Measurements from ENCODE around the gene BACH2. TPM values are rescaled to one million over a fixed set of nuclear protein-coding genes. Genes with fewer than 3 reads are reported as not detected.

Gene BACH2
- polyA plus RNA-seq, 2 donors: 0.24 to 0.26 TPM

- H3K27ac ChIP-seq (ENCODE audit: low read depth in 2 of 2, low read length in 1 of 2): no peak overlapping the region
- H3K36me3 ChIP-seq (ENCODE audit: control insufficient read depth in 2 of 2, insufficient read depth in 2 of 2, low read length in 1 of 2): peaks cover 0 to 4% of the 10 kb centered on the region in 2 donors
- WGBS, 2 donors: 98 to 100% methylated on average over 1 of the region's 1 CpG
- H3K27me3 ChIP-seq (ENCODE audit: control insufficient read depth in 1 of 2, insufficient read depth in 2 of 2, low read length in 2 of 2): no peaks in the 10 kb centered on the region
- H3K4me1 ChIP-seq (ENCODE audit: control insufficient read depth in 2 of 2, insufficient read depth in 2 of 2, low read length in 1 of 2): peaks cover 0 to 2% of the 10 kb centered on the region in 2 donors
- no peak overlapping the region for H3K4me3 ChIP-seq (ENCODE audit: low read depth in 1 of 2, low read length in 2 of 2)
- no peaks in the 10 kb centered on the region for H3K9me3 ChIP-seq (ENCODE audit: control insufficient read depth in 2 of 2, insufficient read depth in 1 of 2, low read depth in 1 of 2, low read length in 1 of 2)
Observed at GRCh38 chr6:89936177-89936576, 360.5 kb downstream of the BACH2 start.

- Histone ChIP-seq H3K27me3 (ENCODE audit: control insufficient read depth in 1 of 2, insufficient read depth in 2 of 2, low read length in 2 of 2) (no peaks in the 10 kb centered on the region), H3K4me3 (ENCODE audit: low read depth in 1 of 2, low read length in 2 of 2) (no peak overlapping the region), H3K4me1 (ENCODE audit: control insufficient read depth in 2 of 2, insufficient read depth in 2 of 2, low read length in 1 of 2) (no peaks in the 10 kb centered on the region), H3K27ac (ENCODE audit: low read depth in 2 of 2, low read length in 1 of 2) (no peak overlapping the region), H3K9me3 (ENCODE audit: control insufficient read depth in 2 of 2, insufficient read depth in 1 of 2, low read depth in 1 of 2, low read length in 1 of 2) (no peaks in the 10 kb centered on the region), H3K36me3 (ENCODE audit: control insufficient read depth in 2 of 2, insufficient read depth in 2 of 2, low read length in 1 of 2) (peaks cover 0 to 4% of the 10 kb centered on the region in 2 donors)
- WGBS, 2 donors: 92 to 94% methylated on average over 19 of the region's 19 CpGs
Observed at GRCh38 chr6:89934685-89935366, 361.8 kb downstream of the BACH2 start.

- H3K36me3 ChIP-seq (ENCODE audit: control insufficient read depth in 2 of 2, insufficient read depth in 2 of 2, low read length in 1 of 2): peaks cover 0 to 4% of the 10 kb centered on the region in 2 donors
- H3K27me3 ChIP-seq (ENCODE audit: control insufficient read depth in 1 of 2, insufficient read depth in 2 of 2, low read length in 2 of 2): no peaks in the 10 kb centered on the region
- no peak overlapping the region for H3K4me3 ChIP-seq (ENCODE audit: low read depth in 1 of 2, low read length in 2 of 2)
- 91 to 94% methylated on average over 22 of the region's 22 CpGs for WGBS, 2 donors
- H3K9me3 ChIP-seq (ENCODE audit: control insufficient read depth in 2 of 2, insufficient read depth in 1 of 2, low read depth in 1 of 2, low read length in 1 of 2): no peaks in the 10 kb centered on the region
- H3K4me1 ChIP-seq (ENCODE audit: control insufficient read depth in 2 of 2, insufficient read depth in 2 of 2, low read length in 1 of 2): no peaks in the 10 kb centered on the region
- no peak overlapping the region for H3K27ac ChIP-seq (ENCODE audit: low read depth in 2 of 2, low read length in 1 of 2)
Observed at GRCh38 chr6:89932245-89932802, 364.3 kb downstream of the BACH2 start.

GRCh38 chr6:89930789-89931188 lies 365.9 kb downstream of the BACH2 start:
- H3K27me3 ChIP-seq (ENCODE audit: control insufficient read depth in 1 of 2, insufficient read depth in 2 of 2, low read length in 2 of 2): no peaks in the 10 kb centered on the region
- WGBS, 2 donors: 73 to 85% methylated on average over 5 of the region's 5 CpGs
- H3K36me3 ChIP-seq (ENCODE audit: control insufficient read depth in 2 of 2, insufficient read depth in 2 of 2, low read length in 1 of 2): peaks cover 0 to 4% of the 10 kb centered on the region in 2 donors
- no peaks in the 10 kb centered on the region for H3K9me3 ChIP-seq (ENCODE audit: control insufficient read depth in 2 of 2, insufficient read depth in 1 of 2, low read depth in 1 of 2, low read length in 1 of 2)
- no peaks in the 10 kb centered on the region for H3K4me1 ChIP-seq (ENCODE audit: control insufficient read depth in 2 of 2, insufficient read depth in 2 of 2, low read length in 1 of 2)
- no peak overlapping the region for H3K27ac ChIP-seq (ENCODE audit: low read depth in 2 of 2, low read length in 1 of 2)
- no peak overlapping the region for H3K4me3 ChIP-seq (ENCODE audit: low read depth in 1 of 2, low read length in 2 of 2)

- H3K27ac ChIP-seq (ENCODE audit: low read depth in 2 of 2, low read length in 1 of 2): no peak overlapping the region
- 74 to 84% methylated on average over 6 of the region's 6 CpGs for whole genome bisulfite sequencing, 2 donors
- H3K9me3 ChIP-seq (ENCODE audit: control insufficient read depth in 2 of 2, insufficient read depth in 1 of 2, low read depth in 1 of 2, low read length in 1 of 2): no peaks in the 10 kb centered on the region
- peaks cover 0 to 4% of the 10 kb centered on the region in 2 donors for H3K36me3 ChIP-seq (ENCODE audit: control insufficient read depth in 2 of 2, insufficient read depth in 2 of 2, low read length in 1 of 2)
- no peaks in the 10 kb centered on the region for H3K4me1 ChIP-seq (ENCODE audit: control insufficient read depth in 2 of 2, insufficient read depth in 2 of 2, low read length in 1 of 2)
- H3K4me3 ChIP-seq (ENCODE audit: low read depth in 1 of 2, low read length in 2 of 2): no peak overlapping the region
- no peaks in the 10 kb centered on the region for H3K27me3 ChIP-seq (ENCODE audit: control insufficient read depth in 1 of 2, insufficient read depth in 2 of 2, low read length in 2 of 2)
Observed at GRCh38 chr6:89928604-89929003, 368.0 kb downstream of the BACH2 start.

GRCh38 chr6:89927791-89928550 lies 368.7 kb downstream of the BACH2 start:
- Histone ChIP-seq H3K4me3 (ENCODE audit: low read depth in 1 of 2, low read length in 2 of 2) (no peak overlapping the region), H3K36me3 (ENCODE audit: control insufficient read depth in 2 of 2, insufficient read depth in 2 of 2, low read length in 1 of 2) (peaks cover 0 to 4% of the 10 kb centered on the region in 2 donors), H3K27ac (ENCODE audit: low read depth in 2 of 2, low read length in 1 of 2) (no peak overlapping the region), H3K27me3 (ENCODE audit: control insufficient read depth in 1 of 2, insufficient read depth in 2 of 2, low read length in 2 of 2) (no peaks in the 10 kb centered on the region), H3K4me1 (ENCODE audit: control insufficient read depth in 2 of 2, insufficient read depth in 2 of 2, low read length in 1 of 2) (no peaks in the 10 kb centered on the region), H3K9me3 (ENCODE audit: control insufficient read depth in 2 of 2, insufficient read depth in 1 of 2, low read depth in 1 of 2, low read length in 1 of 2) (no peaks in the 10 kb centered on the region)
- WGBS, 2 donors: 66 to 67% methylated on average over 6 of the region's 6 CpGs

- H3K4me3 ChIP-seq (ENCODE audit: low read depth in 1 of 2, low read length in 2 of 2): no peak overlapping the region
- 92 to 94% methylated on average over 5 of the region's 5 CpGs for WGBS, 2 donors
- no peaks in the 10 kb centered on the region for H3K27me3 ChIP-seq (ENCODE audit: control insufficient read depth in 1 of 2, insufficient read depth in 2 of 2, low read length in 2 of 2)
- no peaks in the 10 kb centered on the region for H3K9me3 ChIP-seq (ENCODE audit: control insufficient read depth in 2 of 2, insufficient read depth in 1 of 2, low read depth in 1 of 2, low read length in 1 of 2)
- no peaks in the 10 kb centered on the region for H3K4me1 ChIP-seq (ENCODE audit: control insufficient read depth in 2 of 2, insufficient read depth in 2 of 2, low read length in 1 of 2)
- no peak overlapping the region for H3K27ac ChIP-seq (ENCODE audit: low read depth in 2 of 2, low read length in 1 of 2)
- H3K36me3 ChIP-seq (ENCODE audit: control insufficient read depth in 2 of 2, insufficient read depth in 2 of 2, low read length in 1 of 2): peaks cover 0 to 3% of the 10 kb centered on the region in 2 donors
Observed at GRCh38 chr6:89927264-89927663, 369.4 kb downstream of the BACH2 start.

GRCh38 chr6:89925826-89926225 lies 370.8 kb downstream of the BACH2 start:
- H3K9me3 ChIP-seq (ENCODE audit: control insufficient read depth in 2 of 2, insufficient read depth in 1 of 2, low read depth in 1 of 2, low read length in 1 of 2): no peaks in the 10 kb centered on the region
- no peaks in the 10 kb centered on the region for H3K4me1 ChIP-seq (ENCODE audit: control insufficient read depth in 2 of 2, insufficient read depth in 2 of 2, low read length in 1 of 2)
- no peaks in the 10 kb centered on the region for H3K36me3 ChIP-seq (ENCODE audit: control insufficient read depth in 2 of 2, insufficient read depth in 2 of 2, low read length in 1 of 2)
- H3K27me3 ChIP-seq (ENCODE audit: control insufficient read depth in 1 of 2, insufficient read depth in 2 of 2, low read length in 2 of 2): no peaks in the 10 kb centered on the region
- no peak overlapping the region for H3K27ac ChIP-seq (ENCODE audit: low read depth in 2 of 2, low read length in 1 of 2)
- 69% methylated on average over 2 of the region's 2 CpGs for WGBS, 2 donors
- no peak overlapping the region for H3K4me3 ChIP-seq (ENCODE audit: low read depth in 1 of 2, low read length in 2 of 2)

- WGBS, 2 donors: 63 to 68% methylated on average over 5 of the region's 5 CpGs
- H3K9me3 ChIP-seq (ENCODE audit: control insufficient read depth in 2 of 2, insufficient read depth in 1 of 2, low read depth in 1 of 2, low read length in 1 of 2): no peaks in the 10 kb centered on the region
- no peaks in the 10 kb centered on the region for H3K27me3 ChIP-seq (ENCODE audit: control insufficient read depth in 1 of 2, insufficient read depth in 2 of 2, low read length in 2 of 2)
- H3K4me1 ChIP-seq (ENCODE audit: control insufficient read depth in 2 of 2, insufficient read depth in 2 of 2, low read length in 1 of 2): no peaks in the 10 kb centered on the region
- H3K36me3 ChIP-seq (ENCODE audit: control insufficient read depth in 2 of 2, insufficient read depth in 2 of 2, low read length in 1 of 2): no peaks in the 10 kb centered on the region
- H3K4me3 ChIP-seq (ENCODE audit: low read depth in 1 of 2, low read length in 2 of 2): no peak overlapping the region
- no peak overlapping the region for H3K27ac ChIP-seq (ENCODE audit: low read depth in 2 of 2, low read length in 1 of 2)
Observed at GRCh38 chr6:89924231-89924630, 372.4 kb downstream of the BACH2 start.

Data from esophagus (tissue), 2 donors.